ENCODE results near the gene TRIM51. TPM values are rescaled to one million over a fixed set of nuclear protein-coding genes. Genes with fewer than 3 reads are reported as not detected.

TRIM51 gene
- polyA plus RNA-seq, 1 donor from 2014 or later = not detected

Other genes starting within 250 kb of the TRIM51 start
- gene OR4P4, start 248.2 kb upstream of the TRIM51 start, polyA plus RNA-seq = not detected
- gene OR4S2, start 235.0 kb upstream of the TRIM51 start, polyA plus RNA-seq = not detected
- 0.23 TPM for gene OR4C6, start 221.1 kb upstream of the TRIM51 start, polyA plus RNA-seq
- gene OR5D13, start 109.9 kb upstream of the TRIM51 start, polyA plus RNA-seq = not detected
- not detected for gene OR5D14, start 87.7 kb upstream of the TRIM51 start, polyA plus RNA-seq
- not detected for gene OR5L1, start 71.9 kb upstream of the TRIM51 start, polyA plus RNA-seq
- gene OR5D18, start 63.7 kb upstream of the TRIM51 start, polyA plus RNA-seq = not detected
- not detected for gene OR5L2, start 56.1 kb upstream of the TRIM51 start, polyA plus RNA-seq
- not detected for gene OR5D16, start 44.5 kb upstream of the TRIM51 start, polyA plus RNA-seq
- gene OR5W2, start 31.3 kb downstream of the TRIM51 start, polyA plus RNA-seq = not detected
- not detected for gene OR5I1, start 53.1 kb downstream of the TRIM51 start, polyA plus RNA-seq
- not detected for gene OR10AG1, start 86.6 kb downstream of the TRIM51 start, polyA plus RNA-seq
- not detected for gene OR5F1, start 111.3 kb downstream of the TRIM51 start, polyA plus RNA-seq
- gene OR5AS1, start 144.4 kb downstream of the TRIM51 start, polyA plus RNA-seq = not detected
- gene OR8I2, start 210.0 kb downstream of the TRIM51 start, polyA plus RNA-seq = not detected
- gene OR8H2, start 220.4 kb downstream of the TRIM51 start, polyA plus RNA-seq = not detected
- not detected for gene OR8H3, start 239.1 kb downstream of the TRIM51 start, polyA plus RNA-seq

All from IgD-negative memory B cell (primary cell).